Measurements from ENCODE around the gene ARHGEF28.

DNA sequence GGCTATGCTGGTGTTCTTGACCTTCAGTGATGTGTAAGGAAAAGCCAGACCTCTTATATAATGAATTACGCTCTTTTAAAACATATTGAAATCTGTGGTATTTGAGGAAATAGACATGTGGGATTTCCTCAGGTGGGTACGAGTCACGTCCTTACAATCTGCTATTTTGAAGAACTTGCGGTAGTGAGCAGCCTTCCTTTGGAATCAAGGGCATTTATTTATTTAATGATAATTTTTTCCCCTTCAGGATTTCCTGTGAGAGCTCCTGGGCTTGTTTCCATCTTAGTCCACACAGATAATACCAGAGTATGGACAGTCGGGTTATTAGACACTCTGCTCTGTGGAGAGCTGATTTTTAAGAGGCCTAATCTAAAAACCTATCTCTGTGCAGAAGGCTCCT, 167.9 kb downstream of the ARHGEF28 start:
- TF ChIP-seq TAF1 (IDR thresholded peaks at IDR 0.05; ENCODE audit: borderline replicate concordance, low read depth, low read length) (no peak), POLR2A (IDR thresholded peaks at IDR 0.05; ENCODE audit: low read depth, low read length) (no peak)
